ENCODE measurements around the gene ZFYVE28.

Gene ZFYVE28

GRCh38 chr4:2299794-2300193 lies 118.7 kb downstream of the ZFYVE28 start:
- DNase-seq: no peak

GRCh38 chr4:2298532-2298991 lies 119.9 kb downstream of the ZFYVE28 start:
- no peak for DNase-seq

DNA sequence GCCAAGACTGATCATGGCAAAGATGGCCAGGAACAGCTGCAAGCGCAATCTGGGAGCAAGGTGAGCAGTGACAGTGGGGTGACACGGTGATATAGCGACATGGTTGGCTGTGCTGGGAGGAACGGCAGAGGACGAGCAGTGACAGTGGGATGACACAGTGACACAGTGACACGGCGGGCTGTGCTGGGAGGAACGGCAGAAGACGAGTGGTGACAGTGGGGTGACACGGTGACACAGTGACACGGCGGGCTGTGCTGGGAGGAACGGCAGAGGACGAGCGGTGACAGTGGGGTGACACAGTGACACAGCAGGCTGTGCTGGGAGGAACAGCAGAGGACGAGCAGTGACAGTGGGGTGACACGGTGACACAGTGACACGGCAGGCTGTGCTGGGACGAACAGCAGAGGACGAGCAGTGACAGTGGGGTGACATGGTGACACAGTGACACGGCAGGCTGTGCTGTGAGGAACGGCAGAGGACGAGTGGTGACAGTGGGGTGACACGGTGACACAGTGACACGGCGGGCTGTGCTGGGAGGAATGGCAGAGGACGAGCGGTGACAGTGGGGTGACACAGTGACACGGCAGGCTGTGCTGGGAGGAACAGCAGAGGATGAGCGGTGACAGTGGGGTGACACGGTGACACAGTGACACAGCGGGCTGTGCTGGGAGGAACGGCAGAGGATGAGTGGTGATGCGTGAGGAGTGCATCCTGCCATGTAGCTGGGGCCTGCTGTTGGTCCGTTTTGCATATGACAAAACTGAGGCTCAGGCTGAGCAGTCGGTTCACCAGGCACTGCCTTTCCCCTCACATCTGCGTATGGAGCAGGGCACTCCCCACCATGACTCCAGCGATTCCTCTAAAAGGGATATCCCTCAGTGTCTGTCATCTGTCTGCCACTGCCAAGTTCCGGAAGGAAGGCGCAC lies 120.6 kb downstream of the ZFYVE28 start:
- DNase-seq: no peak

DNA sequence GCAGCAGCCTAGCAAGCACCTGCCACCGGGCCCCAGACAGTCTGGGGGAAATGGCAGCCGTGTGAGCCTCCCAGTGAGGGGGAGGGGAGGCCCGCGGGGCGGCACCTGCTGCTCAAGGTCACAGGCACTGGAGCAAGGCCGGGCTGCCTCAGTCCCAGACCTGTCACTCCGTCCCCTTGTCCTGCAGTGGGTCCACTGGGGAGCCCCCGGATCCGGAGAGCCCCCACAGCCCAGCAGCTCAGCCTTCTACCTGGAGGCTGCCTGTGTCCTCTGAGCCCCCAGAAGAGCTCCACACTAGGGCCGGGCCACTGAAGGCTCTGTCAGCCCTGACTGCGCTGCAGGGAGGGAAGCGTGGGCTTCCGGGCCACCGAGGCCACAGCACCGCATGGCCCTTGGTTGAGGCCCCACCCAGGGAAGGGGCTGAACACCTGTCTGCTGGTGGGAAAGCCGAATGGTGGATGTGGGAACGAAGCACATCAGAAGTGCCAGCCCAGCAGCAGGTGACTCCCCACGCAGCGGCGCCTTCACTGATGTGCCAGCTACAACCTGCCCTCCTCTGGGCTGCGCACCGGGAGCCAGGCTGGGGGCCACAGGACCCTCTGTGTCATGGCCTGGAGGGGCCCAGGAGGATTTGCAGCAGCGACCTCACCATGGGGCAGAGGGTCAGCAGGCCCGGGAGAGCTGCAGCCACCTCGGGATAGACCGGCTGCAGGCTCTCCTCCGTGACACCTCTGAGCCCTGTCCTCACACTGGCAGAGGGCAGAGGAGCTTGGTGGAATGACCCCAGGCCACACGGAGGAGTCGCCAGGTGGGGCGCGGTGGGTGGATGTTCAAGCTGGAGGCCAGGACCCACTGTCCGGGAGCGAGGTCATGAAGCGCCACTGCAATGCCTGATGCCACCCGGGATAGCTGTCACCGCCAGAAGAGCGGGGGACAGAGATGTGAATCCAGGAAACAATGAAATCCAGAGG lies 121.5 kb downstream of the ZFYVE28 start:
- DNase-seq: no peak

- DNase-seq: no peak
These were observed 122.5 kb downstream of the ZFYVE28 start for GRCh38 chr4:2295900-2296442.

- DNase-seq: no peak
These were observed 122.9 kb downstream of the ZFYVE28 start for GRCh38 chr4:2295500-2295899.

GRCh38 chr4:2292646-2293108 lies 125.8 kb downstream of the ZFYVE28 start:
- DNase-seq: peak; percentile 80

DNA sequence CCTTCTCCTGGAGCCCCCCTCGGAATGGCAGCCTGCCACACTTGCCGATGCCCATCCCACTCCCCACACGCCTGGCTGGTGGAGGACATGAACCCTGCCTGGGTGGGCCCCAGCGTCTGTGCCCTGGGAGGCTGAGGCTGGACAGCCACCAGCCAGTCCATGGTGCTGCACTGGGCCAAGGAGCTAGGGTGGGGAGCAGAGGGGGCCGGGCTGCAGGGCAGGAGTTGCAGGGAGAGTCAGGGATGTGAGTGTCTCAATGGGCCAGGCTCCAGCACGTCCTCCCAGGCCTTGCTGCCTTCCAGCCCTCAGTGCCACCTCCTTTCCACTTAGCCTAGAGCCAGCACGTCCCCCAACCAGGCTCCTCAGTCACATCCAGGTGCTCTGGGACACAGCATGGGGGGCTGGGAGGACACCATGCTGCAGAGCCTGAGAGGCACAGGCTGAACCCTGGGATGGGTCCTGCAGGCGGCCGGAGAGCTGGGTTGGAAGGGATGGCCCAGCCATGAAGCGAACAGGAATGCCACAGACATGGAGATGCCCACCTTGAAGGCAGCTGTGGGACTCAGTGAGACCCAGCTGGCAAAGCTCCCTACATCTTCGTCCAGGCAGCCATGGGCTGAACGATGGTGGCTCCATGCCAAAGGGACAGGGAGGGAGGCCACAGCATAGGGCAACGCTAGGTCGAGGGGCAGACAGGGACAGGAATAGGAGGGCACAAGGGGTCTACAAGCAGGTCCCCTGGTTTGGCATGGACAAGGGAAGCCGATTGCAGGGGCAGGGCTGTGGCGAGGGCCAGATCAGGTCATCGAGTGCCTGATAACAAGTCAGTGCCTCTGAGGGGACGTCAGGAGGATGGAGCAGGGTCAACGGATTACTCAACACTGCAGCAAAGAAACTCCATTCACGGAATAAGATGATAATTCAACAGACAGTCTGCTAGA lies 126.5 kb downstream of the ZFYVE28 start:
- DNase-seq: no peak

DNA sequence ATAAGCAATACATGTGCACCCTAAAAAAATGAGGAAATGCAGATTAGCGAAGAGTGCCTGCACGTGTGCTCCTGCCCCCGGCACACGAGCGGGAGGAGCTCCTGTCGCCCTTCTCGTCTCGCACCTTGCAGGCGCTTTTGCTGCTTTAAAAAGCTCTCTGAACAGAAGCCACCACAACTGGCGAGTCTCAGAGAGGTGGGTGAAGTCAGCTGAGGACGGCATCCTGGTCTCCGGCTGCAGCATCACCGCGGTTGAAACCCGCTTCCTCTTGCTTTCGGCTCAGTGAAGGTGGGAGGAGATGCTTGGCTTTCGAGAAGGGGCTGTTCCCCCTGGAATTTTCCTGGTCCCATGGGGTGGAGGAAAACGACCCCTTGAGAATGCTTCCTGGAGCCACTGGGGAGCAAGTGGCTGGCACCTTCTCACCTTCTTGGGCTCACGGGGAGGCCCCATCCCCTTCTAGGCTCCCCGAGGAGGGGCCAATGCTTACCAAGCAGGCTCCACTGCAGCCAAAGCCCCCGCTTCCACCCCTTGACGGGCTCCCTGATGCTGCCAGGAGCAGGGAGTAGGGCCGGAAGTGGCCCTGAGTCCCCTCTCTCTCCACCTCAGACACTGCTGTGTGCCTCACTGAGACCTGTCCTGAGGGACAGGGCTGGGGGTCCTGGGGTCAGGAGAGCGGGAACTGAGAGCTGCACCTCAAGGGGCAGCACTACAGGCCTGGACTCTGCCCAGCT lies 127.3 kb downstream of the ZFYVE28 start:
- DNase-seq: no peak

GRCh38 chr4:2290488-2290887 lies 128.0 kb downstream of the ZFYVE28 start:
- DNase-seq: no peak

- no peak for DNase-seq
These were observed 128.5 kb downstream of the ZFYVE28 start for GRCh38 chr4:2289955-2290333.

DNA sequence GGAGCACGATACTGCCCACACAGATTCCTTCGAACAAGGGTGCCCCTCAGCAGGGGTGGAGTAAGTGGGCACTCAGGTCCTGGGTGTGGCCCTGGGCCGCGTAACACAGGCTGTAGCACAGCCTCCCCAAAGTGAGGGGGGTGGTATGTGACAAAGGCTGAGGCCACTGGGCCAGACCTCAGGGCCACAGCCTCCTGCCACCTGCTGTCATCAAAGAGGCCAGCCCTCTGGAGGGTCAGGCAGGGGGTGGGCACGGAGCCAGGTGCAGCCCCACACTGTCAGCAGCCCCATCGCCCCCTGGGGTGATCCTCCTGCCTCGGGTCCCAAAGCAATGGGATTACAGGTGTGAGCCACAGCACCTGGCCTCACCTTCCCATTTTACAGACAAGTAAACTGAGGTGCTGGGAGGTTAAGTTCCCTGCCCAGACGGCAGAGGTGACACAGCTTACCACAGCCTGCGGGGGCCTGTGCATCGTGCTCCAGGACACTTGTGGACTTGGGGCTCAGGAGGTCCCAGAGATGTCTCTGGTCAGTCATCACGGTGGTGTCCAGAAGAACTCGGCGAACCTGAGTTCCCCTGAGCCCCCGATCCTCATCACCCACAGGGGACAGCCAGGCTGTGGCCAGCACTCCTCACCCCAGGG lies 129.0 kb downstream of the ZFYVE28 start:
- DNase-seq: no peak

GRCh38 chr4:2288051-2288541 lies 130.3 kb downstream of the ZFYVE28 start:
- DNase-seq: no peak

DNA sequence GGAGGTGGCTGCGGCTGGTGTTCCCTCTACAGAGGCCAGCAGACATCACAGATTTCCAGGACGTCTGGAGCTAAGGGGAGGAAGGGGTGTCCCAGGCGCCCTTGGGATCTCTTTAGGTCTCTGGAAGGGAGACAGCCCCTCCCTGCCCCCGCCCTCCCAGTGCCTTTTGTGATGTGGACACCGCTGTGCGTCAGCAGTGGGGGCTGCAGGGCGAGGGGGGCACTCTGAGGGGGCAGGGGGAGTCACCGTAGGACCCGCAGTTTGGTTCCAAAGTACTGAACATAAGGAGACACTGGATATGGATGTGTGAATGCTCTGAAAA lies 130.9 kb downstream of the ZFYVE28 start:
- no peak for DNase-seq

- DNase-seq: peak; percentile 11
These were observed 131.4 kb downstream of the ZFYVE28 start for GRCh38 chr4:2286904-2287593.

GRCh38 chr4:2285613-2286381 lies 132.6 kb downstream of the ZFYVE28 start:
- no peak for DNase-seq

DNA sequence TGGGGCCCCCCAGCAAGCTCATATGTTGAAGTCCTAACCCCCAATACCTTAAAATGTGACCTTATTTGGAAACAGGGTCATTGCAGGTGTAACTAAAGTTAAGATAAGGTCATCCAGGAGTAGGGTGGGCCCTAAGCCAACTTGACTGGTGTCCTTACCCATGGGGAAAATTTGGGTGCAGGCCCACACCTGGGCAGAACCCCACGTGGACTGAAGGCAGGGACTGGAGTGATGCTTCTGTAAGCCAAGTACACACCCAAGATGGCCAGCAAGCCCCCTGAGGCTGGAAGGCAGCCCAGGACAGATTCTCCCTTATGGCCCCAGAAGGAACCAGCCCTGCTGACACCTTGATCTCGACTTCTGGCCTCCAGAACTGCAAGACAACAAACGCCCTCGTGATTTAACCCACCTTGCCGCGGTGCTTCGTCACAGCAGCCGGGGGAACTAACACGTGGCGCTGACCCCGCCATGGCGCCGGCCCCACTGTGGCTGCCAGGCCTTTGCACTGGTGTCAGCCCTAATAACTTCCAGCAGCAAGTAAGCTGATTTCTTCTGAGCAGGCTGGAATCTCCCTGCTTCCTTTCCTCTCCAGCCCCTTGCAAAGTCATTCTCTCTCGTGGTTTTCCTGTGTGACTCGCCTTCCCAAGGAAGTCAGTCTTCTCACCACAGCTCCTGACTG lies 133.4 kb downstream of the ZFYVE28 start:
- peak; percentile 62 for DNase-seq

GRCh38 chr4:2284161-2284933 lies 134.1 kb downstream of the ZFYVE28 start:
- no peak for DNase-seq
